ENCODE data around the gene SRSF6. TPM values are rescaled to one million over a fixed set of nuclear protein-coding genes. Genes with fewer than 3 reads are reported as not detected.

SRSF6 gene
- total and polyA plus RNA-seq, 2 experiments from 2014 or later: 60.1 to 61.5 TPM

- no peaks in the 10 kb centered on the region for H3K9me2 ChIP-seq (ENCODE audit: insufficient read depth)
- H3K27me3 ChIP-seq (ENCODE audit: insufficient read depth): peaks cover 17% of the 10 kb centered on the region
- no peaks in the 10 kb centered on the region for H3K36me3 ChIP-seq (ENCODE audit: insufficient read depth)
- H3K4me3 ChIP-seq: peak overlapping the region; percentile 77
- H3K27ac Mint-ChIP-seq: peak overlapping the region; percentile 53; the same call in 1 of the 2 replicates
- H4K20me1 ChIP-seq (replicated peaks; ENCODE audit: insufficient read depth): no peaks in the 10 kb centered on the region
- peaks cover 10% of the 10 kb centered on the region for H3K4me1 Mint-ChIP-seq
- DNase-seq (ENCODE audit: low spot score) (peak; percentile 93), ATAC-seq (peak; percentile 81)
- H3K27ac ChIP-seq (ENCODE audit: low read depth): 0 out of 2 replicates have a peak overlapping the region, but pooled peaks have one; percentile 40
- no peaks in the 10 kb centered on the region for H3K4me1 ChIP-seq (ENCODE audit: insufficient read depth)
- peaks cover 22% of the 10 kb centered on the region for H3K27me3 Mint-ChIP-seq (ENCODE audit: insufficient read depth, low read depth, poor library complexity)
- H3K4me3 Mint-ChIP-seq: peak overlapping the region; percentile 74
- H2AFZ ChIP-seq: 0 out of 2 replicates have a peak overlapping the region, but pooled peaks have one; percentile 49
- peak overlapping the region; percentile 85 for H3K4me2 ChIP-seq
- no peaks in the 10 kb centered on the region for H3K79me2 ChIP-seq (replicated peaks; ENCODE audit: insufficient read depth)
- TF ChIP-seq ZNF331 (CRISPR knock-in tag; IDR thresholded peaks at IDR 0.05; ENCODE audit: low read depth) (no peak), STAT1 (IDR thresholded peaks at IDR 0.05; ENCODE audit: unreplicated experiment) (no peak), CREB1 (CRISPR knock-in tag; IDR thresholded peaks at IDR 0.05; ENCODE audit: low read depth) (peak; percentile 26; the same call in 1 of the 2 replicates), ZNF114 (CRISPR knock-in tag; IDR thresholded peaks at IDR 0.05) (no peak), NANOG (IDR thresholded peaks at IDR 0.05; ENCODE audit: borderline replicate concordance) (no peak), POLR2AphosphoS5 (IDR thresholded peaks at IDR 0.05; ENCODE audit: low read depth) (peak; percentile 63), JUNB (IDR thresholded peaks at IDR 0.05; ENCODE audit: unreplicated experiment) (no peak), ZNF462 (CRISPR knock-in tag; IDR thresholded peaks at IDR 0.05) (no peak), CTCF (conservative IDR thresholded peaks at IDR 0.05; ENCODE audit: low read depth in 2 of 2) (peak in 1 of 2 experiments; percentile 42; a peak in 2 of 4 replicates), ETS1 (IDR thresholded peaks at IDR 0.05) (no peak), EZH2phosphoT487 (IDR thresholded peaks at IDR 0.05; ENCODE audit: unreplicated experiment) (no peak), EZH2 (IDR thresholded peaks at IDR 0.05; ENCODE audit: low read depth, unreplicated experiment) (no peak), REST (IDR thresholded peaks at IDR 0.05; ENCODE audit: unreplicated experiment) (no peak)
- H3K9me3 Mint-ChIP-seq: no peaks in the 10 kb centered on the region; the same call in 2 of the 3 replicates
- H3K36me3 Mint-ChIP-seq (ENCODE audit: low read depth): no peaks in the 10 kb centered on the region; the same call in 2 of the 3 replicates
- H3F3A ChIP-seq (replicated peaks; ENCODE audit: low read depth): peaks cover 3% of the 10 kb centered on the region; the same call in 1 of the 2 replicates
These were observed 50.9 kb downstream of the SRSF6 start for GRCh38 chr20:43508604-43509040.

Data from GM23338 (cell line).